Kidney capillary endothelial cell (primary cell): Measurements from ENCODE around the gene LILRB5.
"Not testable (repeated sequence)": the region's sequence is repeated elsewhere in the genome, so short reads cannot be mapped to it uniquely, and the experiment has no call there.

Experiments
- DNase-seq: peaks from one replicate; pipeline ENCODE4 v3.0.0-alpha.2; 2018; ENCODE audit warnings: low spot score

LILRB5 gene

GRCh38 chr19:54242234-54242633 lies 14.8 kb downstream of the LILRB5 start:
- not testable (repeated sequence) for DNase-seq

- DNase-seq, result not testable (repeated sequence)
Observed at GRCh38 chr19:54240372-54241336, 16.4 kb downstream of the LILRB5 start.

- DNase-seq, result not testable (repeated sequence)
Observed at GRCh38 chr19:54239491-54240371, 17.3 kb downstream of the LILRB5 start.

GRCh38 chr19:54233941-54234340 lies 23.1 kb downstream of the LILRB5 start:
- DNase-seq, result no peak

GRCh38 chr19:54231077-54231931 lies 25.8 kb downstream of the LILRB5 start:
- DNase-seq, result peak; percentile 81

- no peak for DNase-seq
Observed at GRCh38 chr19:54230031-54230430, 27.0 kb downstream of the LILRB5 start.

GRCh38 chr19:54229146-54229545 lies 27.9 kb downstream of the LILRB5 start:
- DNase-seq, result no peak

- not testable (repeated sequence) for DNase-seq
Observed at GRCh38 chr19:54224619-54225018, 32.5 kb downstream of the LILRB5 start.

- not testable (repeated sequence) for DNase-seq
Observed at GRCh38 chr19:54223937-54224281, 33.2 kb downstream of the LILRB5 start.

GRCh38 chr19:54223277-54223936 lies 33.7 kb downstream of the LILRB5 start:
- DNase-seq, result not testable (repeated sequence)

GRCh38 chr19:54222474-54223276 lies 34.4 kb downstream of the LILRB5 start, which contains the start of gene LILRB3:
LILRB3 (minus strand) TSS chr19:54223007; CDS start chr19:54222976, 31 bp downstream.
- not testable (repeated sequence) for DNase-seq

- DNase-seq, result not testable (repeated sequence)
Observed at GRCh38 chr19:54221947-54222346, 35.1 kb downstream of the LILRB5 start.

- not testable (repeated sequence) for DNase-seq
Observed at GRCh38 chr19:54219702-54220101, 37.4 kb downstream of the LILRB5 start.

- no peak for DNase-seq
Observed at GRCh38 chr19:54218960-54219661, 38.0 kb downstream of the LILRB5 start.

- DNase-seq, result no peak
Observed at GRCh38 chr19:54218259-54218658, 38.8 kb downstream of the LILRB5 start.

- not testable (repeated sequence) for DNase-seq
Observed at GRCh38 chr19:54217517-54218247, 39.4 kb downstream of the LILRB5 start.

- no peak for DNase-seq
Observed at GRCh38 chr19:54216869-54217268, 40.2 kb downstream of the LILRB5 start.

- not testable (repeated sequence) for DNase-seq
Observed at GRCh38 chr19:54214734-54215133, 42.3 kb downstream of the LILRB5 start.

- not testable (repeated sequence) for DNase-seq
Observed at GRCh38 chr19:54214217-54214616, 42.9 kb downstream of the LILRB5 start.
